A673 (cell line): ENCODE data around the gene PKN2.

ENCODE experiments used
- CTCF ChIP-seq: fragments of 300-800, 200-600 bp; sonication (generic); conservative IDR thresholded peaks from 2 replicates; pipeline ENCODE4 v1.5.1; 2017; ENCODE audit warnings: low read depth, mild to moderate bottlenecking, antibody characterized with exemption, low read length, moderate library complexity, mixed read lengths
- EZH2 ChIP-seq: fragments of 200-600 bp; sonication (generic); IDR thresholded peaks from 2 replicates; pipeline ENCODE4 v1.6.1; 2017; ENCODE audit warnings: borderline replicate concordance, low read depth, mild to moderate bottlenecking, mixed read lengths, antibody characterized with exemption, low read length; ENCODE audit not compliant: poor library complexity, severe bottlenecking

- TF ChIP-seq EZH2 (no peak), CTCF (no peak)
These were observed 199.1 kb downstream of the PKN2 start for GRCh38 chr1:88883156-88883555.
